IPS DF 6.9 (cell line): ENCODE results near the gene CD274.

Experiments used
- DNase-seq: peaks from one replicate; pipeline ENCODE4 v3.0.0-alpha.2; 2013; ENCODE audit warnings: low read depth, low spot score
- H3K27ac ChIP-seq: one replicate; pipeline ENCODE4 v1.5.1; 2013; ENCODE audit warnings: low read length, control low read depth
- H3K27me3 ChIP-seq: 2 replicates; pipeline ENCODE4 v1.6.1; 2013; ENCODE audit warnings: mild to moderate bottlenecking, low read length; ENCODE audit not compliant: control insufficient read depth, insufficient read depth
- H3K36me3 ChIP-seq: 2 replicates; pipeline ENCODE4 v1.6.1; 2013; ENCODE audit warnings: low read length; ENCODE audit not compliant: control insufficient read depth, insufficient read depth
- H3K4me1 ChIP-seq: 2 replicates; pipeline ENCODE4 v1.6.1; 2013; ENCODE audit warnings: low read length; ENCODE audit not compliant: control insufficient read depth, insufficient read depth
- H3K4me3 ChIP-seq: 2 replicates; pipeline ENCODE4 v1.5.1; 2013; ENCODE audit warnings: mild to moderate bottlenecking, low read length
- H3K9me3 ChIP-seq: 2 replicates; pipeline ENCODE4 v1.6.1; 2013; ENCODE audit warnings: low read length, inconsistent platforms; ENCODE audit not compliant: control insufficient read depth, insufficient read depth
- WGBS: extraction: QIAGEN DNeasy Blood & Tissue Kit; methylation state at CpG from one replicate; pipeline ENCODE4 v1.1.7; 2013; ENCODE audit warnings: mixed read lengths, missing lambda C conversion rate; ENCODE audit not compliant: insufficient read length, insufficient coverage; 5-methylcytosine and 5-hydroxymethylcytosine counted together

The CD274 gene

GRCh38 chr9:5513966-5514616, 63.7 kb downstream of the CD274 start:
- H3K27ac ChIP-seq: no peak overlapping the region

GRCh38 chr9:5514617-5515260, 64.4 kb downstream of the CD274 start:
- no peaks in the 10 kb centered on the region for H3K9me3 ChIP-seq
- H3K27me3 ChIP-seq: no peaks in the 10 kb centered on the region
- no peaks in the 10 kb centered on the region for H3K36me3 ChIP-seq
- H3K4me3 ChIP-seq: no peak overlapping the region
- H3K27ac ChIP-seq: no peak overlapping the region
- no CpG with 5 or more reads among the region's 6 CpGs for WGBS
- H3K4me1 ChIP-seq: 0 out of 2 replicates have a peak, but pooled peaks cover 1% of the 10 kb centered on the region
- no peak for DNase-seq

More at GRCh38 chr9:5513966-5514616, 63.7 kb downstream of the CD274 start:
- no peak for DNase-seq
- Histone ChIP-seq H3K4me3 (no peak overlapping the region), H3K4me1 (0 out of 2 replicates have a peak, but pooled peaks cover 1% of the 10 kb centered on the region), H3K9me3 (no peaks in the 10 kb centered on the region), H3K36me3 (no peaks in the 10 kb centered on the region), H3K27me3 (no peaks in the 10 kb centered on the region)
- no CpG with 5 or more reads among the region's 2 CpGs for WGBS

- H3K27me3 ChIP-seq: no peaks in the 10 kb centered on the region
- H3K4me3 ChIP-seq: no peak overlapping the region
- 0 out of 2 replicates have a peak, but pooled peaks cover 1% of the 10 kb centered on the region for H3K4me1 ChIP-seq
- no CpG with 5 or more reads among the region's 4 CpGs for WGBS
- H3K9me3 ChIP-seq: no peaks in the 10 kb centered on the region
- no peaks in the 10 kb centered on the region for H3K36me3 ChIP-seq
- H3K27ac ChIP-seq: no peak overlapping the region
- DNase-seq: no peak
Measured at GRCh38 chr9:5515261-5515650, 64.9 kb downstream of the CD274 start.

- no peak for DNase-seq
- H3K4me1 ChIP-seq: 0 out of 2 replicates have a peak, but pooled peaks cover 1% of the 10 kb centered on the region
- H3K9me3 ChIP-seq: no peaks in the 10 kb centered on the region
- no peaks in the 10 kb centered on the region for H3K27me3 ChIP-seq
- no CpG with 5 or more reads among the region's 10 CpGs for WGBS
- no peak overlapping the region for H3K27ac ChIP-seq
- H3K36me3 ChIP-seq: no peaks in the 10 kb centered on the region
- H3K4me3 ChIP-seq: no peak overlapping the region
Measured at GRCh38 chr9:5516453-5517220, 66.3 kb downstream of the CD274 start.

GRCh38 chr9:5518171-5518936, 68.0 kb downstream of the CD274 start:
- DNase-seq: no peak
- Histone ChIP-seq H3K27me3 (no peaks in the 10 kb centered on the region), H3K4me1 (0 out of 2 replicates have a peak, but pooled peaks cover 1% of the 10 kb centered on the region), H3K4me3 (no peak overlapping the region), H3K9me3 (no peaks in the 10 kb centered on the region), H3K36me3 (no peaks in the 10 kb centered on the region), H3K27ac (no peak overlapping the region)
- no CpG with 5 or more reads among the region's 2 CpGs for WGBS

- DNase-seq: no peak
- 0 out of 2 replicates have a peak, but pooled peaks cover 1% of the 10 kb centered on the region for H3K4me1 ChIP-seq
- no peak overlapping the region for H3K4me3 ChIP-seq
- no CpG with 5 or more reads among the region's 2 CpGs for WGBS
- H3K36me3 ChIP-seq: no peaks in the 10 kb centered on the region
- H3K9me3 ChIP-seq: no peaks in the 10 kb centered on the region
- no peak overlapping the region for H3K27ac ChIP-seq
- no peaks in the 10 kb centered on the region for H3K27me3 ChIP-seq
Measured at GRCh38 chr9:5518937-5519319, 68.6 kb downstream of the CD274 start.
